Measurements from ENCODE around the gene PRELID1. TPM values are rescaled to one million over a fixed set of nuclear protein-coding genes. Genes with fewer than 3 reads are reported as not detected.

PRELID1 gene
- total and polyA plus RNA-seq, 2 donors from 2014 or later = 90.8 to 351 TPM

DNA sequence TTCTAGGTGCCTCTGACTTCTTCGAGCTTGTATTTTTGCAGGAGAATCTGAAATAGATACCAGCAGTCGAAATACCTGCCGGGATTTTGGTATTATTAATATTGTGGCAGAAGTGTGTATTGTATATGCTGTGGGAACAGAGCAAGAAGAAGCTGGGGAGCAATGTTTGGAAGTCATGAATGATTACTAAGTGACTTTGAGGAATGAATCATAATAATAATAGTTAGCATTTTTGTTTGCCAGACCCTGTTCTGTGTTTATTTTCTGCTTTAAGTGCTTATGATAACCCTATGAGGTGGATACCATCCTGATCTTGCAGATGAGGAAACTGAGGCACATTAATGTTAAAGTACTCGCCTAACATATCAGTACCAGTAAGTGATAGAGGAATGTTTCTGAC, 32.5 kb upstream of the PRELID1 start:
- Histone ChIP-seq H3K4me1 (ENCODE audit: control insufficient read depth in 2 of 3, insufficient read depth in 2 of 3, low read depth in 1 of 3, low read length in 3 of 3) (peaks cover 0 to 3% (median 0%) of the 10 kb centered on the region in 3 donors), H3K9ac (ENCODE audit: low read length in 3 of 3) (no peak overlapping the region), H3K4me3 (ENCODE audit: low read length in 3 of 3) (no peak overlapping the region), H3K27me3 (ENCODE audit: control insufficient read depth, insufficient read depth, low read length) (no peaks in the 10 kb centered on the region), H3K27ac (ENCODE audit: low read depth in 2 of 2, low read length in 2 of 2) (no peak overlapping the region), H3K9me3 (ENCODE audit: control insufficient read depth in 2 of 3, insufficient read depth in 1 of 3, low read length in 3 of 3) (no peaks in the 10 kb centered on the region), H3K36me3 (ENCODE audit: control insufficient read depth in 2 of 3, insufficient read depth in 3 of 3, low read length in 3 of 3) (peaks cover 7 to 58% (median 26%) of the 10 kb centered on the region in 3 donors)
- intact Hi-C loops (cut with DNase I) = no loop called here
- FAIRE-seq (no peak), DNase-seq (no peak)
- no peak for TF ChIP-seq CTCF (IDR thresholded peaks at IDR 0.05; ENCODE audit: borderline replicate concordance, extremely low read depth, insufficient read depth)

DNA sequence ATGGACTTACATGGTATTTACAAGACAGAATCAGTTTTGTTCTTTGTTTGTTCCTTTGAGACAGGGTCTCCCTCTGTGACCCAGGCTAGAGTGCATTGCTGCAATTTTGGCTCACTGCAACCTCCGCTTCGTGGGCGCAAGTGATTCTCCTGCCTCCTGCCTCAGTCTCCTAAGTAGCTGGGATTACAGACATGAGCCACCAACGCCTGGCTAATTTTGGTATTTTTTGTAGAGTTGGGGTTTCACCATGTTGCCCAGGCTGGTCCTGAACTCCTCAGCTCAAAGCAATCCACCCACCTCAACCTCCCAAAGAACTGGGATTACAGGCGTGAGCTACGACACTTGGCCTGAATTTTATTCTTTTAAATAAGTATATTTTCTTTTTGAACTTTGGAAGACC, 27.7 kb upstream of the PRELID1 start:
- Histone ChIP-seq H3K27me3 (ENCODE audit: control insufficient read depth, insufficient read depth, low read length) (no peaks in the 10 kb centered on the region), H3K4me3 (ENCODE audit: low read length in 3 of 3) (no peak overlapping the region), H3K27ac (ENCODE audit: low read depth in 2 of 2, low read length in 2 of 2) (no peak overlapping the region), H3K9ac (ENCODE audit: low read length in 3 of 3) (no peak overlapping the region), H3K4me1 (ENCODE audit: control insufficient read depth in 2 of 3, insufficient read depth in 2 of 3, low read depth in 1 of 3, low read length in 3 of 3) (peaks cover 0 to 4% (median 0%) of the 10 kb centered on the region in 3 donors), H3K9me3 (ENCODE audit: control insufficient read depth in 2 of 3, insufficient read depth in 1 of 3, low read length in 3 of 3) (no peaks in the 10 kb centered on the region), H3K36me3 (ENCODE audit: control insufficient read depth in 2 of 3, insufficient read depth in 3 of 3, low read length in 3 of 3) (peaks cover 10 to 51% (median 17%) of the 10 kb centered on the region in 3 donors)
- intact Hi-C loops (cut with DNase I) = no loop called here
- DNase-seq (no peak), FAIRE-seq (no peak)
- no peak for TF ChIP-seq CTCF (IDR thresholded peaks at IDR 0.05; ENCODE audit: borderline replicate concordance, extremely low read depth, insufficient read depth)

GRCh38 chr5:177276886-177277285, 26.7 kb upstream of the PRELID1 start:
- Histone ChIP-seq H3K9ac (ENCODE audit: low read length in 3 of 3) (no peak overlapping the region), H3K9me3 (ENCODE audit: control insufficient read depth in 2 of 3, insufficient read depth in 1 of 3, low read length in 3 of 3) (no peaks in the 10 kb centered on the region), H3K4me3 (ENCODE audit: low read length in 3 of 3) (no peak overlapping the region), H3K27me3 (ENCODE audit: control insufficient read depth, insufficient read depth, low read length) (no peaks in the 10 kb centered on the region), H3K36me3 (ENCODE audit: control insufficient read depth in 2 of 3, insufficient read depth in 3 of 3, low read length in 3 of 3) (peaks cover 13 to 49% (median 21%) of the 10 kb centered on the region in 3 donors), H3K4me1 (ENCODE audit: control insufficient read depth in 2 of 3, insufficient read depth in 2 of 3, low read depth in 1 of 3, low read length in 3 of 3) (peaks cover 0 to 4% (median 0%) of the 10 kb centered on the region in 3 donors), H3K27ac (ENCODE audit: low read depth in 2 of 2, low read length in 2 of 2) (peak overlapping the region in 1 of 2 donors; percentile 32)
- intact Hi-C loops (cut with DNase I) = no loop called here
- DNase-seq = no peak
- TF ChIP-seq CTCF (IDR thresholded peaks at IDR 0.05; ENCODE audit: borderline replicate concordance, extremely low read depth, insufficient read depth) = no peak
- no peak for FAIRE-seq

- DNase-seq = no peak
- peaks cover 27 to 42% (median 30%) of the 10 kb centered on the region in 3 donors for H3K36me3 ChIP-seq (ENCODE audit: control insufficient read depth in 2 of 3, insufficient read depth in 3 of 3, low read length in 3 of 3)
- no peak overlapping the region for H3K9ac ChIP-seq (ENCODE audit: low read length in 3 of 3)
- no peak for TF ChIP-seq CTCF (IDR thresholded peaks at IDR 0.05; ENCODE audit: borderline replicate concordance, extremely low read depth, insufficient read depth)
- no peak overlapping the region for H3K27ac ChIP-seq (ENCODE audit: low read depth in 2 of 2, low read length in 2 of 2)
- no peaks in the 10 kb centered on the region for H3K4me1 ChIP-seq (ENCODE audit: control insufficient read depth in 2 of 3, insufficient read depth in 2 of 3, low read depth in 1 of 3, low read length in 3 of 3)
- intact Hi-C loops (cut with DNase I) = no loop called here
- FAIRE-seq = no peak
- H3K27me3 ChIP-seq (ENCODE audit: control insufficient read depth, insufficient read depth, low read length) = no peaks in the 10 kb centered on the region
- H3K9me3 ChIP-seq (ENCODE audit: control insufficient read depth in 2 of 3, insufficient read depth in 1 of 3, low read length in 3 of 3) = no peaks in the 10 kb centered on the region
- H3K4me3 ChIP-seq (ENCODE audit: low read length in 3 of 3) = no peak overlapping the region
Measured at GRCh38 chr5:177288191-177288590, 15.4 kb upstream of the PRELID1 start.
